ENCODE results near the gene AGXT. TPM values are rescaled to one million over a fixed set of nuclear protein-coding genes. Genes with fewer than 3 reads are reported as not detected.

AGXT gene
- not detected for total RNA-seq
- long read RNA-seq, result 0 reads

DNA sequence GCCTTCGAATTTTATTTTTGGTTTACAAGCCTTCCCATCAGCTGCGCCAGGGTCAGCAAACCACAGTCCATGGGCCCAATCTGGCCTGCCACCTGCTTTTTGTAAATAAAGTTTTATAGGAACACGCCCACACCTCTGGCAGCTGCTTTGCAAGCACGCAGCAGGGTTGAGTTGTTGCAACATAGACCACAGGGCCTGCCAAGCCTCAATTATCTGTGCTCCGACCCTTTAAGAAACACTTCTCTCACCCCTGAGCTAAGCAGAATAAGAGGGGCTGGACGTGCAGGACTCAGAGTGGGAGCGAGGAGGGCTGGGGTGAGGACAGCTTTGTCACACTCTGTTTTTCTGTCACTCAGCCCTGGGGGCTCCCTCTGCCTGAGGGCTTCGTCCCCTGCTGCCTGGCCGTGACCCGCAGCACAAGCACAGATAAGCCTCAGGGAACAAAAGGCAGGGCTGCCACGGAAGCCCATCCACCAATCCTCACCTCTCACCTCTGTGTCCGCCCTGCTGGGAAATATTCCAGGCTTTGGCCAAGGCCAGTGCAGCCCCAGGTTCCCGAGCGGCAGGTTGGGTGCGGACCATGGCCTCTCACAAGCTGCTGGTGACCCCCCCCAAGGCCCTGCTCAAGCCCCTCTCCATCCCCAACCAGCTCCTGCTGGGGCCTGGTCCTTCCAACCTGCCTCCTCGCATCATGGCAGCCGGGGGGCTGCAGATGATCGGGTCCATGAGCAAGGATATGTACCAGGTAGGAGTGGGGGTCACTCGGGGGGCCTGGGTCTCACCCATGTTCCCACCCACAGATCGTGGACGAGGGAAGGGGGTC, at the start of gene AGXT:
AGXT (plus strand) TSS at position 539 of the 823 bp plus-strand sequence; CDS start at position 581, 42 bp downstream.
- DNase-seq (ENCODE audit: missing footprints) (no peak), ATAC-seq (no peak)
- intact Hi-C loops (cut with DNase I), result no loop called here

DNA sequence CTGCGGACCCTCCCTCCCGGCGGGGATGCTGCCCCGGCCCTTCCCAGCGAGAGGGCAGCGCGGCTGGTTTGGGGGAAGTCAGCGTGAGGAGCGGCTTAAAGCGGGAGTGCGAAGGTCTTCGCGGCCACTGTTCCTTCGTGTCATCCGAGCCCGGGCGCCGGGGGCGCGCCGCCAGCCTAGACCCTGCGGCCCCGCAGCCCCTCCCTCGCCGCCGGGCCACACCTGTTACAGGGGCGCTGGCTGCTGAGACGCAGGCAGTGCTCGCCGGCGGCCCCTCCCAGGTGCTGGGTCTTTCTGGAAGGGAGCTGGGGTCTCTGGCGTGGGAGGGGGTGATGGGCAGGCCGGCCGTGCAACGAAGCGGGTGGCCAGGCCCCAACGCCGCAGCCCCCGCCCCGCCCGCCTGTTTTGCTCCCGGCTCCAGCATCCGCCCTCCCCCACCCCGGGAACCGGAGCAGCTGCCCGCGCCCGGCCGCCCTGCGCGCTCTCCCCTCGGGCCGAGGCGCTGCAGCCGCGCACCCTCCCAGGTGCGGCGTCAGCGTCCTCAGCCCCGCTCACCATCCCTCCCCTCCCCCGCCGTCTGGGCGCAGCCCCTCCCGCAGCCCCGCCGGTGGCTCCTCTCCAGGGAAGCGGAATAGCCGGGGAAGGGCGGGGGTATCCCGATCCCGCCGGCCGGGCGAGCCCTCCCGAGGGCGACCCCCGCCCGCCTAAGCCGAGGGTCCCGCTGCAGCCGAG, 49.3 kb upstream of the AGXT start:
- intact Hi-C loops (cut with DNase I), result no loop called here
- ATAC-seq, result no peak
- peak; percentile 45 for DNase-seq (ENCODE audit: missing footprints)

- ATAC-seq, result peak; percentile 15
- DNase-seq (ENCODE audit: missing footprints), result peak; percentile 25
- intact Hi-C loops (cut with DNase I), result no loop called here
These were observed 48.6 kb upstream of the AGXT start, which contains the start of gene KIF1A for GRCh38 chr2:240819858-240820606. TSS of gene KIF1A (minus strand) at chr2:240820219. CDS start at chr2:240797752, 22,467 bp downstream.

DNA sequence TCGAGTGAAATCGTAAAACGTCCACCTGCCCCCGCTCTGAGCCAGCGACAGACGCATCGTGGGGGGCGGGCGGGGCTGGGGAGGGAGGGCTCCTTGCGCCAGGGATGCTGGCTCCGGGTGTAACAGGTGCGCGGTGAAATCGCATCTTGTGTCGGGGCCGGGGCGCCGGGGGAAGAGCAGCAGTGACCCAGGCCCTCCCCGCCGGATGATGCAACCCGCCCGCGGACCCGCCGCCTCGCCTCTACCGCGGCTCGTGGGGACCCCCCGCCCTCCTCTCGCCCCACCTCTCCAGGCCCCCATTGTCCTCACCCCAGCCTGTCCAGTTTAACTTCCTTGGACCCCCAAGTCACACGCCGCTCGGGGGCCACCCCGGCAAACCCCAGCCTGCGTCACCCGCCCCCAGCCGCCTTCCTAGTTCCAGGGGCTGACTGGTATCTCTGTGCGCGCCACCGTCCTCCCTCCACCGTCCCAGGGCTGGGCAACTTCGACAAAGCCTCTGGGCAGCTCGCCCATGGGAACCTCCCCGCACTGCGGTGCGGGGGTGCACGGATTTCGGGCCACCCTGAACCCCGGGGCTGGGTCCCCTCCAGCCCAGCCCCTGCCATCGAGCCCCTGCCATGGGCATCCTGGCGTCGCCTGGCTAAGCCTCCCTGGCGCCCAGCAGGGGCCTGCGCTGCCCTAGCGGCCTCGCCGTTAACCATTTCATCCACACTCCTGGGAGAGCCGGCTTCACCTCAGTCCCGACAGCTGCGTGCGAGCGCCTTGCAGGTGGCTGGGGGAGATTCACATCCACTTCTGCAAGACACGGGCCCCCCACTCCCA, 47.8 kb upstream of the AGXT start:
- no peak for ATAC-seq
- intact Hi-C loops (cut with DNase I), result no loop called here
- DNase-seq (ENCODE audit: missing footprints), result peak; percentile 47

DNA sequence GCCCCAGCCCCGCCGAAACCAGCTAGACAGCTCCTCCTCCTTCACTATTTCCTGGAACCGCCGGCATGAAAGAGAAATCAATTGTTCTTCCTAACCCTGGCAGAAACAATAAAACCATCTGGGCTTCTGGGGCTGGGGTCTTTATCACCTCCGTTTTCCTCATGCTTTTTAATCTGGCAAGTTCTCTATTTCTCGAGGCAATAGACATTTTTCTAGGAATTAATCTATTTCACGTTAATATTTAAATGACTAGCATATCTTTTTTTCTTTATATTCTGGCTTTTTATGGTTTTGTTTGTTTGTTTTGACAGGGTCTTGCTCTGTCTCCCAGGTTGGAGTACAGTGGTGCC, 47.2 kb upstream of the AGXT start:
- intact Hi-C loops (cut with DNase I), result no loop called here
- no peak for DNase-seq (ENCODE audit: missing footprints)
- ATAC-seq, result no peak

DNA sequence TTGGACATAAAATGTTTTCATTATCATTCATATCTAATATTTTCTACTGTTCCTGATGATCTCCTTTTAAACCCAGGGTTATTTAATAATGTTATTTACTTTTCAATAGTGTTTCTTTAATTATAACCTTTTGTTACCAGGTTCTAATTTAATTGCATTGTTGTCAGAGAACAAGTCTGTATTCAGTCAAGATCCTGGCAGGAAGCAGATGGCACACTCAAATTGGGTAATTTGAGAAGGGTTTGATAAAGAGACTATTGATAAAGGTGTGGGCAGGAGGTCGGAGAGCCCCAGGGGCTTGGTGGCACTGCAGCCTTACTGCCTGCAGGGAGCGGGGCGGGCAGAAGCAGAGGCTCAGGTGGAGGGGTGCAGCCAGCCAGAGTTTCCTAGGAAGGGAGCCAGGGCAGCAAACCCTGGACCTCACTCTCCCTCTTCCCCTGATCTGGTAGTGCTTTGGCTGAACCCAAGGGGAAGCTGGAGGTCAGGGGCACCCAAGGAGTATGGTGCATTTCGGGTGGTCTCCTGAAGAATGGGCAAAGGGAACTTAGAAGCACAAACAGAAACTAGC, 46.3 kb upstream of the AGXT start:
- no peak for ATAC-seq
- intact Hi-C loops (cut with DNase I), result no loop called here
- DNase-seq (ENCODE audit: missing footprints), result no peak

GRCh38 chr2:240823449-240824336, 44.9 kb upstream of the AGXT start:
- intact Hi-C loops (cut with DNase I), result no loop called here
- DNase-seq (ENCODE audit: missing footprints) (peak; percentile 58), ATAC-seq (no peak)

GRCh38 chr2:240825476-240825875, 43.1 kb upstream of the AGXT start:
- ATAC-seq (no peak), DNase-seq (ENCODE audit: missing footprints) (no peak)
- intact Hi-C loops (cut with DNase I), result no loop called here

DNA sequence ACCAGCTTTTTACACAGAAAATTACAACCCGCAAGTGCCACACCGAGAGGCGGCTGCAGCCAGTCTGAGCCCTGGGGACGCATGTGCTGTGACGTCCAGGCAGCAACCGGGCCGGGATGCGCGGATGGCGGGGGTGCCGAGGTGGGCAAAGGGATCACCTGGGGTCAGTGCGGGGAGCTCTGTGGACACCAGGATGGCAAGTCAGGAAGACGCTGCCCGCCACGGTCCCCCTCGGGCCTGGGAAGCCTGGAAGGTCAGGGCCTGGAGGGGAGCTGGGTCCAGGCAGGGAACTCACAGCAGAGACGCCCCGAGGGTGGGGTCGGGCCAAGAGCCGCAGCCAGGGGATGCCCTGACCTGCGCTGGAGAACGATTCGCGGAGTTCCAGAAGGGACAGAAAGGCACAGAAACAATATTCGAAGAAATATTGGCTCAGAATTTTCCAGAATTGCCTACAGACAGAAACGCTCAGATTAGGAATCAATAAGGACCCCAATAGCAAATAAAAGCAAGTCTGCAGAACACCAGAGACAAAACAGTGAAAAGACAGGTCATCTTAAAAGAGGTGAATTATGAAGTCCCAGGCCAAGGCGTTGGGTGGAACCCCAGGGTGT, 36.9 kb upstream of the AGXT start:
- no peak for ATAC-seq
- intact Hi-C loops (cut with DNase I), result no loop called here
- no peak for DNase-seq (ENCODE audit: missing footprints)

- ATAC-seq (peak; percentile 74), DNase-seq (ENCODE audit: missing footprints) (peak; percentile 92)
- intact Hi-C loops (cut with DNase I), result no loop called here
These were observed 36.4 kb upstream of the AGXT start for GRCh38 chr2:240832205-240832727.

GRCh38 chr2:240832921-240833494, 35.6 kb upstream of the AGXT start:
- DNase-seq (ENCODE audit: missing footprints), result no peak
- no peak for ATAC-seq

DNA sequence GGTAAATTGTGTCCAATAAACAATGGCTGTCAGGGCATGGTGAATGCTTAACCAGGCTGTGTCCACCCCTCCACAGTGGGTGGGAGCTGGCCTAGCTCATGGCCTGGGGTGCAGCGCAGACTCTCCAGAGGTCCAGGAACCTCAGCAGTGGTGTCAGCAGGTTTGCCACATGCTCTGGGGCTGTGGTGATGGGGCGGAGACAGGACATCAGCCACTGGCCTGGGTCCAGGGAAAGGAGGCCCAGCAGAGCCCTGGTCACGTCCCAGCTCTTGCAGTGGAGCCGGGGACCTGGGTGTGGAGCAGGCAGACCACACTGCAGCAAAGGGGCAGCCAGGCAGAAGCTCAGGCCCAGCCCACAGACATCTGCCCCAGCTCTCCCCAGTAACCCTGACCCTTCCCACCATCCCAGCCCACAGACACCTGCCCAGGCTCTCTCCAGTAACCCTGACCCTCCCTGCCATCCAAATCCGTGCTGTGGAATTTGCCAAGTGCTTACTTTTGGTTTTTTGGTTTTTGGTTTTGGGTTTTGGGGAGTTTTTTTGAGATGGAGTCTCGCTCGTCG, 34.8 kb upstream of the AGXT start:
- DNase-seq (ENCODE audit: missing footprints) (no peak), ATAC-seq (no peak)
- intact Hi-C loops (cut with DNase I), result no loop called here

More at GRCh38 chr2:240832921-240833494, 35.6 kb upstream of the AGXT start:
- intact Hi-C loops (cut with DNase I), result no loop called here

GRCh38 chr2:240834377-240834975, 34.1 kb upstream of the AGXT start:
- no peak for DNase-seq (ENCODE audit: missing footprints)
- intact Hi-C loops (cut with DNase I), result no loop called here
- ATAC-seq, result no peak

- intact Hi-C loops (cut with DNase I), result no loop called here
- ATAC-seq (no peak), DNase-seq (ENCODE audit: missing footprints) (peak; percentile 46)
These were observed 33.1 kb upstream of the AGXT start for GRCh38 chr2:240835528-240835927.

- ATAC-seq, result peak; percentile 64
- peak; percentile 76 for DNase-seq (ENCODE audit: missing footprints)
These were observed 31.7 kb upstream of the AGXT start for GRCh38 chr2:240836781-240837467.

More at GRCh38 chr2:240836781-240837467, 31.7 kb upstream of the AGXT start:
- intact Hi-C loops (cut with DNase I), result no loop called here
